Measurements from ENCODE around the gene ARHGAP4. TPM values are rescaled to one million over a fixed set of nuclear protein-coding genes. Genes with fewer than 3 reads are reported as not detected.
A peak's percentile ranks its signal among the peaks of the same experiment; 100 is the strongest.

ARHGAP4 gene
- total RNA-seq, 1 experiment from 2014 or later, result 67.4 TPM

- DNase-seq (ENCODE audit: low read depth, low spot score) (no peak), ATAC-seq (peak; percentile 18; the same call in 1 of the 2 replicates)
- Histone ChIP-seq H3K9me3 (ENCODE audit: control insufficient read depth in 1 of 2, insufficient read depth in 1 of 2, low read depth in 1 of 2, low read length in 2 of 2) (no peaks in the 10 kb centered on the region), H3K9ac (ENCODE audit: low read length) (no peak within 1 kb of the TSS), H4K20me1 (ENCODE audit: insufficient read depth) (no peaks in the 10 kb centered on the region), H3K9me2 (ENCODE audit: insufficient read depth) (no peaks in the 10 kb centered on the region), H3K36me3 (ENCODE audit: control insufficient read depth in 1 of 2, insufficient read depth in 2 of 2, low read length in 2 of 2) (no peaks in the 10 kb centered on the region), H3K27me3 (ENCODE audit: insufficient read depth, low read length) (no peaks in the 10 kb centered on the region), H3K79me2 (ENCODE audit: insufficient read depth, low read length) (no peaks in the 10 kb centered on the region), H3K4me1 (ENCODE audit: control insufficient read depth in 1 of 2, insufficient read depth in 2 of 2, low read length in 2 of 2) (peaks cover 6 to 23% of the 10 kb centered on the region in 2 experiments; a peak in 2 of 4 replicates), H3K4me3 (replicated peaks in 1 of 2; ENCODE audit: low read depth in 1 of 2, low read length in 2 of 2) (no peak within 1 kb of the TSS), H3K4me2 (ENCODE audit: low read length) (no peak within 1 kb of the TSS), H2AFZ (ENCODE audit: low read depth, low read length, poor library complexity, severe bottlenecking) (no peak within 1 kb of the TSS), H3K27ac (ENCODE audit: low read depth, low read length) (no peak within 1 kb of the TSS)
- no TSS peak for BruUV-seq (replicated peaks)
- CTCF ChIA-PET, result no interaction called here
- RAD21 ChIA-PET (ENCODE audit: low non-redundant PET in 1 of 2, low total read pairs in 2 of 2, uncharacterized antibody in 2 of 2, unreplicated experiment in 2 of 2), result no interaction called here
- no peak for TF ChIP-seq SIN3A (IDR thresholded peaks at IDR 0.05; ENCODE audit: low read depth)
- no peak for TF ChIP-seq ELF1 (IDR thresholded peaks at IDR 0.05; ENCODE audit: borderline replicate concordance, low read depth)
- TF ChIP-seq, protein P1, sequence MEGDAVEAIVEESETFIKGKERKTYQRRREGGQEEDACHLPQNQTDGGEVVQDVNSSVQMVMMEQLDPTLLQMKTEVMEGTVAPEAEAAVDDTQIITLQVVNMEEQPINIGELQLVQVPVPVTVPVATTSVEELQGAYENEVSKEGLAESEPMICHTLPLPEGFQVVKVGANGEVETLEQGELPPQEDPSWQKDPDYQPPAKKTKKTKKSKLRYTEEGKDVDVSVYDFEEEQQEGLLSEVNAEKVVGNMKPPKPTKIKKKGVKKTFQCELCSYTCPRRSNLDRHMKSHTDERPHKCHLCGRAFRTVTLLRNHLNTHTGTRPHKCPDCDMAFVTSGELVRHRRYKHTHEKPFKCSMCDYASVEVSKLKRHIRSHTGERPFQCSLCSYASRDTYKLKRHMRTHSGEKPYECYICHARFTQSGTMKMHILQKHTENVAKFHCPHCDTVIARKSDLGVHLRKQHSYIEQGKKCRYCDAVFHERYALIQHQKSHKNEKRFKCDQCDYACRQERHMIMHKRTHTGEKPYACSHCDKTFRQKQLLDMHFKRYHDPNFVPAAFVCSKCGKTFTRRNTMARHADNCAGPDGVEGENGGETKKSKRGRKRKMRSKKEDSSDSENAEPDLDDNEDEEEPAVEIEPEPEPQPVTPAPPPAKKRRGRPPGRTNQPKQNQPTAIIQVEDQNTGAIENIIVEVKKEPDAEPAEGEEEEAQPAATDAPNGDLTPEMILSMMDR (IDR thresholded peaks at IDR 0.05 in 2 of 3, conservative IDR thresholded peaks at IDR 0.05 in 1 of 3; ENCODE audit: borderline replicate concordance in 1 of 3, insufficient read depth in 1 of 3, low read depth in 2 of 3, low read length in 2 of 3), result no peak
- TF ChIP-seq YY1 (IDR thresholded peaks at IDR 0.05; ENCODE audit: extremely low read depth, insufficient replicate concordance, low read depth, low read length), result no peak
- TF ChIP-seq, protein P2, sequence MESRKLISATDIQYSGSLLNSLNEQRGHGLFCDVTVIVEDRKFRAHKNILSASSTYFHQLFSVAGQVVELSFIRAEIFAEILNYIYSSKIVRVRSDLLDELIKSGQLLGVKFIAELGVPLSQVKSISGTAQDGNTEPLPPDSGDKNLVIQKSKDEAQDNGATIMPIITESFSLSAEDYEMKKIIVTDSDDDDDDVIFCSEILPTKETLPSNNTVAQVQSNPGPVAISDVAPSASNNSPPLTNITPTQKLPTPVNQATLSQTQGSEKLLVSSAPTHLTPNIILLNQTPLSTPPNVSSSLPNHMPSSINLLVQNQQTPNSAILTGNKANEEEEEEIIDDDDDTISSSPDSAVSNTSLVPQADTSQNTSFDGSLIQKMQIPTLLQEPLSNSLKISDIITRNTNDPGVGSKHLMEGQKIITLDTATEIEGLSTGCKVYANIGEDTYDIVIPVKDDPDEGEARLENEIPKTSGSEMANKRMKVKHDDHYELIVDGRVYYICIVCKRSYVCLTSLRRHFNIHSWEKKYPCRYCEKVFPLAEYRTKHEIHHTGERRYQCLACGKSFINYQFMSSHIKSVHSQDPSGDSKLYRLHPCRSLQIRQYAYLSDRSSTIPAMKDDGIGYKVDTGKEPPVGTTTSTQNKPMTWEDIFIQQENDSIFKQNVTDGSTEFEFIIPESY (IDR thresholded peaks at IDR 0.05; ENCODE audit: extremely low read depth, insufficient replicate concordance, low read length), result no peak
- TF ChIP-seq TCF7L2 (IDR thresholded peaks at IDR 0.05; ENCODE audit: borderline replicate concordance, extremely low read depth, insufficient read depth, insufficient read length), result no peak
- TF ChIP-seq EZH2 (IDR thresholded peaks at IDR 0.05), result no peak
- no peak for TF ChIP-seq EZH2phosphoT487 (IDR thresholded peaks at IDR 0.05; ENCODE audit: borderline replicate concordance)
- intact Hi-C loops (cut with micrococcal nuclease), result no loop called here
- POLR2A ChIA-PET, result no interaction called here
Measured at GRCh38 chrX:153903991-153904957, 21.8 kb downstream of the ARHGAP4 start, which contains the start of gene AVPR2. Gene AVPR2, plus strand, starts transcription at chrX:153904673. Its CDS starts 473 bp downstream, at chrX:153905146.
